Stomach (tissue), 4 donors: ENCODE measurements around the gene ADARB2.

ENCODE experiments used
- EP300 ChIP-seq: sonication (generic); formaldehyde crosslinking; IDR thresholded peaks from one replicate; pipeline ENCODE4 v1.6.1; 2017; ENCODE audit warnings: antibody characterized with exemption
- POLR2A ChIP-seq, 4 donors: fragments of 450-650 bp; IDR thresholded peaks; one replicate each; pipeline ENCODE4 v1.6.1; 2016; ENCODE audit warnings: antibody characterized with exemption in 4 of 4, control low read depth in 2 of 4, mild to moderate bottlenecking in 1 of 4, moderate library complexity in 1 of 4
- POLR2AphosphoS5 ChIP-seq, 3 donors: sonication (generic); formaldehyde crosslinking; IDR thresholded peaks; one replicate each; pipeline ENCODE4 v1.6.1; 2016; ENCODE audit warnings: antibody characterized with exemption in 3 of 3
- TF ChIP-seq, protein P1 (sequence below), 7 experiments: fragments of 450-650 bp in 4 of 7; fragments of 200-600 bp in 3 of 7; sonication (generic) in 3 of 7; IDR thresholded peaks; one replicate each; pipeline ENCODE4 v1.5.1; 2016 to 2019; ENCODE audit warnings: antibody characterized with exemption in 7 of 7, control low read depth in 2 of 7, mild to moderate bottlenecking in 1 of 7

DNA sequence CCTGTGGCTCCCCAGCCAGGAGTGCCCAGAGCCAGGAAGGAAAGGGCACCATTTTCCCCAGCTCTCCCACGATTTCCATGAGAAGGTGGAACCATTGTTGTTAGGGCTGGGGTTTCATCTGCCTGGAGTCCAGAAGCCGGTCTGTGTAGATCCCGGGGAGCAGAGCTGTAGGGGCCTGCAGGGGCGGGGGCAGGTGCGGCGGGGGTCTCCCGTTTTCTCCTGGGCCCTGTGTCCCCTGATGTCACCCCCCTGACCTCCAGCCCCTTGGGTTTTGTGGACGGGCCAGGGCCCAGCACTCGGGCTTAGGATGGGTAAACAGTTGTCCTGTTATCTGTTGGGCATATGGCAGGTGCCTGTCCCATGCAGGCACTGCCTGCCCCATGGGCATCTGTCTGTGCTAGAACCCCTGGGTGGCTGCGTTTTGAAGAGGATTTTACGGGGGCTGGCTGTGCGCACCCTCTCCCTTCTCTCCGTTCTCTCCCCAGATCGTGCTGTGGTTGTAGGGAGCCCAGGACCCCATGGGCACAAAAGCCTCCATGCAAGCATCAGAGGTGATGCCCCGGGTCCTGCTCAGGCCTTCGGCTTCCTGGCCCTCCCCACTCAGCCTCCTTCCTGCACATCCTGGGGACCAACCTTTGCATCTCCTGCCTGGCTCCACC is 522.3 kb downstream of the ADARB2 start:
- no peak for TF ChIP-seq POLR2AphosphoS5 (IDR thresholded peaks at IDR 0.05)
- TF ChIP-seq, protein P1, sequence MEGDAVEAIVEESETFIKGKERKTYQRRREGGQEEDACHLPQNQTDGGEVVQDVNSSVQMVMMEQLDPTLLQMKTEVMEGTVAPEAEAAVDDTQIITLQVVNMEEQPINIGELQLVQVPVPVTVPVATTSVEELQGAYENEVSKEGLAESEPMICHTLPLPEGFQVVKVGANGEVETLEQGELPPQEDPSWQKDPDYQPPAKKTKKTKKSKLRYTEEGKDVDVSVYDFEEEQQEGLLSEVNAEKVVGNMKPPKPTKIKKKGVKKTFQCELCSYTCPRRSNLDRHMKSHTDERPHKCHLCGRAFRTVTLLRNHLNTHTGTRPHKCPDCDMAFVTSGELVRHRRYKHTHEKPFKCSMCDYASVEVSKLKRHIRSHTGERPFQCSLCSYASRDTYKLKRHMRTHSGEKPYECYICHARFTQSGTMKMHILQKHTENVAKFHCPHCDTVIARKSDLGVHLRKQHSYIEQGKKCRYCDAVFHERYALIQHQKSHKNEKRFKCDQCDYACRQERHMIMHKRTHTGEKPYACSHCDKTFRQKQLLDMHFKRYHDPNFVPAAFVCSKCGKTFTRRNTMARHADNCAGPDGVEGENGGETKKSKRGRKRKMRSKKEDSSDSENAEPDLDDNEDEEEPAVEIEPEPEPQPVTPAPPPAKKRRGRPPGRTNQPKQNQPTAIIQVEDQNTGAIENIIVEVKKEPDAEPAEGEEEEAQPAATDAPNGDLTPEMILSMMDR (IDR thresholded peaks at IDR 0.05): no peak
- no peak for TF ChIP-seq POLR2A (IDR thresholded peaks at IDR 0.05)
- no peak for TF ChIP-seq EP300
